ENCODE results near the gene ATF6B.

DNA sequence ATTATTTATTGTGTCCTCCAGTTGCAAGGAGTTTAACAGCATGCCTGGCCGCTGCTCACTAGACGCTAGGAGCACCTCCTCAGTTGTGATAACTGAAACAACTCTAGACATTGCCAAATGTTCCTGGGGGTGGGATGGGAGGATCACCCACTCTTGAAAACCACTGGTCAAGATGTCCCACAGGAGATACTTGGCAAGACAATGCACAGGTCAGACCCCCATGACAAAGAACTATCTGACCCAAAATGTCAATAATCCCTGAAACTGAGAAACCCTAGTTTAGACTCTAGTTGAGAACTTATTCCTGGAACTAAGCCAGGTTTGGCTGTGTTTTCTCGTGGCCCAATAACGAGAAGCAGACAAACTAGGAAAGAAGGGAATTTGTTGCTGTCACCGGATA, 11.5 kb upstream of the ATF6B start:
- no peak for TF ChIP-seq POLR2A (IDR thresholded peaks at IDR 0.05; ENCODE audit: low read length)
- no peak for TF ChIP-seq GATA1 (IDR thresholded peaks at IDR 0.05; ENCODE audit: low read depth, low read length)
